Large intestine (tissue), 3 donors: ENCODE measurements around the gene LRRC8E. TPM values are rescaled to one million over a fixed set of nuclear protein-coding genes. Genes with fewer than 3 reads are reported as not detected.

Experiments used
- DNase-seq, 2 donors: peaks; one replicate each; pipeline versions ENCODE4 v3.0.0 to v3.0.0-alpha.2; 2013
- H3K27ac ChIP-seq: one replicate; pipeline ENCODE4 v1.5.1; 2013; ENCODE audit warnings: low read length
- H3K27me3 ChIP-seq: 2 replicates; pipeline ENCODE4 v1.6.1; 2013; ENCODE audit warnings: low read length; ENCODE audit not compliant: control insufficient read depth, insufficient read depth
- H3K36me3 ChIP-seq: 2 replicates; pipeline ENCODE4 v1.6.1; 2013; ENCODE audit warnings: low read length; ENCODE audit not compliant: control insufficient read depth, insufficient read depth
- H3K4me1 ChIP-seq: one replicate; pipeline ENCODE4 v1.6.1; 2013; ENCODE audit warnings: low read length; ENCODE audit not compliant: control insufficient read depth, insufficient read depth
- H3K4me3 ChIP-seq: one replicate; pipeline ENCODE4 v1.5.1; 2013; ENCODE audit warnings: low read length
- H3K9me3 ChIP-seq: one replicate; pipeline ENCODE4 v1.6.1; 2013; ENCODE audit warnings: mild to moderate bottlenecking, low read depth, low read length, moderate library complexity; ENCODE audit not compliant: control insufficient read depth
- WGBS: methylation state at CpG from one replicate; pipeline ENCODE4 v1.1.5; 2013; ENCODE audit warnings: low lambda C conversion rate; ENCODE audit not compliant: insufficient coverage; 5-methylcytosine and 5-hydroxymethylcytosine counted together
- polyA plus RNA-seq: library from polyadenylated mRNA; unstranded; fragments of 120-200 nt; gene quantifications from one replicate; pipeline ENCODE4 v1.2.1, GENCODE V29; 2013

LRRC8E gene
- polyA plus RNA-seq, 1 donor, result 0.31 TPM

GRCh38 chr19:7922836-7923195 is 34.5 kb downstream of the LRRC8E start:
- no peak overlapping the region for H3K27ac ChIP-seq
- no peak overlapping the region for H3K4me3 ChIP-seq
- no peak for DNase-seq
- peaks cover 19% of the 10 kb centered on the region for H3K36me3 ChIP-seq
- H3K4me1 ChIP-seq, result peaks cover 25% of the 10 kb centered on the region
- peaks cover 3% of the 10 kb centered on the region for H3K9me3 ChIP-seq
- WGBS, result no CpG with 5 or more reads among the region's 8 CpGs
- H3K27me3 ChIP-seq, result peaks cover 21% of the 10 kb centered on the region

DNA sequence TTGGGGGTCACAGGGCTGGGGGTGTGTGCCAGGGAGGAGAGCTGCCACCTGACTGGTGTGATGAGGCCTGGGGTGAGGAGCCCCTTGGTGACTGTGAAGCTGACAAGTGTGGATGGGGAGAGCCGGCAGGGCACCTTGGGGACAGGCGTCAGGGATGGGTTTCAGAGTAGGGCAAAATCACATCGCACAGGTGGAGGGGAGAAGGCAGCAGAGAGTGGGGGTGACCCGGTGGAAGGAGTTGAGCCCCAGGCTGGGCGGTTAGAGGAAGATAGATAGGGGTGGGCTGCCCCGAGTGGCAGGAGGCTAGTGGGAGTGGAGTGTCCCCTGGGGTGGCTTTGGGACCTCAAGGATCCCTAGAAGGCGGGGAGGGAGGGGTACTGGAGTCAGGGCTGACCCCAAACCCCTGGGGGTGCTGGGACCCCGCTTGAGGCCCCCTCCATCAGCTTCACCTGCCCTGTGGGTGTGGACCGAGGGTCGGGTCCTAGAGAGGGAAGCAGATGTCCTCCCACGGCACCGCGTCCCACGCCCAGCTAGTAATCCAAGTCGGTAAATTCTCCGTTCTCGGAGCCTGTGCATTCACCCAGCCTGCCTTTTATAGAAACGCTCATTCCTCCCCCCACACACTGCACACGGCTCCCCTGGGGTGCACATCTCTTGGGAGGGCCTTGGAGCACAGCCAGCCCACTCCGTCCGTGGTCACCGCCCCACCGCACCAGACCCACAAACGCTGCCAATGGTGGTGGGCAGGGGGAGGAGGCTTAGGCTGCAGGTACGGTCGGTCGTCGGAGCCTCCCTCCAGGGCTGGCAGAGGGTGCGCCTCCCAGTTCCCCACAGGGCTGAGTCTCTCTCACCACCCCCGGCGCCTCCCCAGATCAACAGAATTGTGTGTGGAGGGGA is 35.2 kb downstream of the LRRC8E start:
- no CpG with 5 or more reads among the region's 31 CpGs for WGBS
- H3K4me3 ChIP-seq, result no peak overlapping the region
- no peak overlapping the region for H3K27ac ChIP-seq
- peaks cover 23% of the 10 kb centered on the region for H3K4me1 ChIP-seq
- no peak for DNase-seq
- peaks cover 14% of the 10 kb centered on the region for H3K27me3 ChIP-seq
- peaks cover 3% of the 10 kb centered on the region for H3K9me3 ChIP-seq
- peaks cover 20% of the 10 kb centered on the region for H3K36me3 ChIP-seq

DNA sequence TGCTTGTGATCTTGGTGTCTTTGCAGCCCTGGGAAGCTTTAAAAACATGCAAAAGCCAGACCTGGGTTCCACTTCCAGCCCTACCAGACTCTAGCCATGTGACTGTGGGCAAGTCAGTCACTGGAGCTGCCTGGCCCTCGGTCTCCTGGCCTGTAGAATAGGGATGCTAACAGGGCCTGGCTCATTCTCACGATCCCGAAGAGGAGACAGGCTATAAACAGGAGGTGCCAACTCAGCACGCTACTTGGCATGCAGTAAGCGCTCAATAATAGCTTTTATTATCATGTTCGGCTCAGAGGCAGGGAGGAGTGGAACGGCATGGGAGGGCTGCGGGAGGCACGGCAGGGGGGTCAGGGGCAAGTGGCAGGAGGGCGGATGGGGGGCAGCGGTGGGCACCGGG is 35.9 kb downstream of the LRRC8E start:
- Histone ChIP-seq H3K9me3 (peaks cover 3% of the 10 kb centered on the region), H3K27ac (no peak overlapping the region), H3K4me3 (no peak overlapping the region), H3K4me1 (peaks cover 18% of the 10 kb centered on the region), H3K27me3 (peaks cover 7% of the 10 kb centered on the region), H3K36me3 (peaks cover 20% of the 10 kb centered on the region)
- WGBS, result no CpG with 5 or more reads among the region's 12 CpGs
- no peak for DNase-seq

DNA sequence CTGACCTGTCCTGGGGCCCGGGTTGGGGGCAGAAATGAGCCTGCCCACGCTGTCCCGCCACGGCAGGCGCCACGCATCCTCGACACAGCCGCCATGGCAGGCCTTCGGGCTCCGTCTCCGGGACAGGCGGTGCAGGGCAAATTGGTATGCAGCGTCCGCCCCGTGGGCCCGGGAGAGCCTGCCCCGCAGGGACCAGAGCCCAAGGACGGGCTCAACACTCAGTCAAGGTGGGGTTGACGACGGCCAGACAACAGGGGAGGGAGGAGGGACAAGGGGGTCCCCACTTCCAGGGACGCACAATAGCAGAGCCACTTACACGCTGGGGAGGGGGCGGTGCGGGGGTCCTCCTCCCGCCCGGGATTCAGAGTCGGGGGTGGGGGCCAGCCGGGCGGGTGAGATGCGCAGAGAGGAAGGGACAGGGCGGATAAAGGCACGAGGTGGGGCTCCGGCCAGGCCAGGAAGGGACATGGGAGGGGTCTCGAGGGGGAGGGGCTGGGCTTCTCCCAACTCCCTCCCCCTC is 36.4 kb downstream of the LRRC8E start:
- Histone ChIP-seq H3K4me3 (no peak overlapping the region), H3K27me3 (peaks cover 2% of the 10 kb centered on the region), H3K4me1 (peaks cover 14% of the 10 kb centered on the region), H3K27ac (no peak overlapping the region), H3K9me3 (peaks cover 3% of the 10 kb centered on the region), H3K36me3 (peaks cover 20% of the 10 kb centered on the region)
- 93% methylated on average over 6 of the region's 34 CpGs for WGBS
- DNase-seq, result no peak

GRCh38 chr19:7925171-7925851 is 37.0 kb downstream of the LRRC8E start:
- Histone ChIP-seq H3K4me1 (peaks cover 11% of the 10 kb centered on the region), H3K9me3 (peaks cover 3% of the 10 kb centered on the region), H3K36me3 (peaks cover 20% of the 10 kb centered on the region), H3K27me3 (no peaks in the 10 kb centered on the region), H3K4me3 (no peak overlapping the region), H3K27ac (no peak overlapping the region)
- DNase-seq, result peak; percentile 55 to 75
- no CpG with 5 or more reads among the region's 98 CpGs for WGBS

DNA sequence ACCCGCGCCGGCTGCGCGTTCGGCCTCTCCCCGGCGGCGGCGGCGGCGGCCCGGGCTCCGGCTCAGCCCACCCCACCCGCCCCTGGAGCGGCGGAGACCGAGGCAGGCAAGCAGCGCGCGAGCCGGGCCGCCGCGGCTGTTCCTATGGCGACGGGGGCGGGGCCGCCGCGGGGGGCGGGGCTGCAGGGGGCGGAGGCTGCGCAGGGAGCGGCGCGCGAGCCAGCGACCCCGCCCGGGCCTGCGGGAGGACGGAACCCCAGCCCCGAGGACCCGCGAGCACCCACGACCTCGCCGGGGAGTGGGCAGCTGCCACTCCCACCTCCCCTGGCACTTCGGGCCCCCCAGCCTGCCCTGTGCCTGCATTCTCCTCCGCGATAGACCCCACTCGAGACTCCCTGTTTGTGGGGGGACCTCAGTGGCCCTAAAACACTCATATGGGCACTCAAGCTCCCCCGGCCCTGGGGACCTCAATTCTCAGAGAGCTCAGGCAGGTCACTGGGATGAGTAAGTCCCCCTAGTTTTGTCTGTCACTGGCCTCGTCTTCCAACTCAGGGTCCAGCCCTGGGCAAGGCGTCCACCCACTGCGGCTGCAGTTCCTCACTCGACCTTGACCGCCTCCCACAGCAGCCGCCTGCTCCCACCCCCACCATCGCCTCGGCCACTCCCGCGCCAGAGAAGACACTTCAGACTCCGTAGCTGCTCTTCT is 37.9 kb downstream of the LRRC8E start, which contains the start of gene CTXN1:
Gene CTXN1 (minus strand): TSS at position 115 of the 706 bp plus-strand sequence. CDS start 597 bp downstream, outside the sequence.
- H3K27ac ChIP-seq, result no peak within 1 kb of the TSS
- no peak for DNase-seq
- peaks cover 8% of the 10 kb centered on the region for H3K4me1 ChIP-seq
- H3K27me3 ChIP-seq, result no peaks in the 10 kb centered on the region
- H3K4me3 ChIP-seq, result peak within 1 kb of the TSS; percentile 48
- peaks cover 27% of the 10 kb centered on the region for H3K36me3 ChIP-seq
- no CpG with 5 or more reads among the region's 65 CpGs for WGBS
- peaks cover 3% of the 10 kb centered on the region for H3K9me3 ChIP-seq

- Histone ChIP-seq H3K4me3 (no peak overlapping the region), H3K27ac (no peak overlapping the region)
These were observed 38.7 kb downstream of the LRRC8E start for GRCh38 chr19:7926727-7927604.

DNA sequence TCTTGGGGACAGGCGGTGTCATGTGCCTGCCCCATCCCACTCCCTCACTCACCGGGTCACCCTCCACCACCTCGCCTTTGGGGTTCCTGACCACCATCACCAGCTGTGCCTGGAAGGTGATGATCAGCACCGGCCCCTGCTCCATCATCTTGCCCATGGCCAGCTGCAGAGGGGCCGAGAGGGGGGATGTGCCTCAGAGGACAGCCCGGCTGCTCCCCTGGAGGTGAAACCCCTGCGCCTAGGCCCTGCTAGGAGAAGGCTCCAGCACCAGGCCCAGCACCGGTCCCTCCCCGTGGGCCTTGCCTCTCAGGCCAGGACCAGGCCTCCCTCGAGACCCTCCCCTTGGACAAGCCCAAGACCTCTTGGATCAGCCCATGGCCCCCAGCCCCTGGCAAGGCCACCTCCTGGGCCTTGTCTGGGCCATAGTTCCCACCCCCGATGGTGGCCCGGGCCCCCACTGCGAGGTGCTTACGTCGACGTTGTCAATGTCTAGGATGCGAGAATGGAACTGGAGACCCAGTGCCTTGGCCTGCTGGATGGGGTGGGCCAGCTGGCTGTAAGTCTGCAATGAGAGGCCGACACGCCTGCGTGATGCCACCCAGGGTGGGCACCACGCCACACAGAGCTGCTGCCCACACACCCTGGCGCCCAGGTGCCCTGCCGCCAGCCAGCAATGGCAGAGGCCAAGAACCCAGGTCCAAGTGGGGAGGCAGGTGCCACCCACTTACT is 39.5 kb downstream of the LRRC8E start:
- no peak overlapping the region for H3K4me3 ChIP-seq
- peaks cover 3% of the 10 kb centered on the region for H3K9me3 ChIP-seq
- peaks cover 33% of the 10 kb centered on the region for H3K36me3 ChIP-seq
- no peak overlapping the region for H3K27ac ChIP-seq
- peaks cover 4% of the 10 kb centered on the region for H3K4me1 ChIP-seq
- WGBS, result no CpG with 5 or more reads among the region's 23 CpGs
- no peak for DNase-seq
- H3K27me3 ChIP-seq, result no peaks in the 10 kb centered on the region

More at GRCh38 chr19:7926727-7927604, 38.7 kb downstream of the LRRC8E start:
- Histone ChIP-seq H3K36me3 (peaks cover 33% of the 10 kb centered on the region), H3K4me1 (peaks cover 4% of the 10 kb centered on the region), H3K27me3 (no peaks in the 10 kb centered on the region), H3K9me3 (peaks cover 3% of the 10 kb centered on the region)
- DNase-seq, result no peak
- WGBS, result no CpG with 5 or more reads among the region's 32 CpGs

- WGBS, result 100% methylated on average over 1 of the region's 9 CpGs
- Histone ChIP-seq H3K27ac (no peak overlapping the region), H3K4me3 (no peak overlapping the region), H3K36me3 (peaks cover 33% of the 10 kb centered on the region), H3K27me3 (no peaks in the 10 kb centered on the region), H3K9me3 (peaks cover 3% of the 10 kb centered on the region), H3K4me1 (peaks cover 4% of the 10 kb centered on the region)
- no peak for DNase-seq
These were observed 40.0 kb downstream of the LRRC8E start for GRCh38 chr19:7928334-7928706.
